Measurements from ENCODE around the gene DHX29. TPM values are rescaled to one million over a fixed set of nuclear protein-coding genes. Genes with fewer than 3 reads are reported as not detected.

Gene DHX29
- total RNA-seq, 1 experiment from 2014 or later = 30.3 TPM

GRCh38 chr5:55343107-55343506, 35.6 kb upstream of the DHX29 start:
- H3K36me3 Mint-ChIP-seq (ENCODE audit: insufficient read depth in 1 of 3, low read depth in 3 of 3) = peaks cover 34 to 60% (median 55%) of the 10 kb centered on the region in 3 experiments
- no peak overlapping the region for H4K8ac ChIP-seq (replicated peaks; ENCODE audit: insufficient read length, low read depth, low read length)

More at GRCh38 chr5:55343107-55343506, 35.6 kb upstream of the DHX29 start:
- Histone ChIP-seq H3K56ac (ENCODE audit: insufficient read length, low read depth, low read length) (no peak overlapping the region), H2BK20ac (ENCODE audit: low read depth, low read length, poor library complexity, severe bottlenecking) (no peak overlapping the region), H4K91ac (ENCODE audit: insufficient read length, low read depth, low read length) (no peak overlapping the region), H3K27me3 (ENCODE audit: insufficient read depth, low read length) (no peaks in the 10 kb centered on the region), H3K9ac (ENCODE audit: extremely low read depth, insufficient read length, low read length) (no peak overlapping the region), H2BK15ac (ENCODE audit: low read depth, low read length) (no peak overlapping the region), H3K23me2 (ENCODE audit: insufficient read length, low read depth, low read length, poor library complexity, severe bottlenecking) (no peaks in the 10 kb centered on the region), H2BK12ac (ENCODE audit: insufficient read length, low read depth, low read length) (no peak overlapping the region), H2BK120ac (ENCODE audit: low read depth, low read length, poor library complexity, severe bottlenecking) (no peak overlapping the region), H3K18ac (ENCODE audit: insufficient read length, low read depth, low read length) (no peak overlapping the region), H2BK5ac (ENCODE audit: insufficient read length, low read length) (no peak overlapping the region), H2AK5ac (ENCODE audit: insufficient read length, low read length) (no peak overlapping the region), H3T11ph (ENCODE audit: low read length) (no peak overlapping the region), H4K5ac (ENCODE audit: insufficient read length, low read depth, low read length) (no peak overlapping the region), H3K79me1 (ENCODE audit: insufficient read depth, low read depth, low read length, poor library complexity, severe bottlenecking) (no peaks in the 10 kb centered on the region), H3K79me2 (ENCODE audit: insufficient read depth, low read length) (no peaks in the 10 kb centered on the region), H3K14ac (ENCODE audit: insufficient read depth, low read length) (no peak overlapping the region), H3K23ac (ENCODE audit: insufficient read length, low read depth, low read length) (no peak overlapping the region), H3K4ac (ENCODE audit: low read depth, low read length) (no peak overlapping the region), H4K20me1 (ENCODE audit: control insufficient read depth, insufficient read depth, insufficient read length) (no peaks in the 10 kb centered on the region), H3K9me3 (ENCODE audit: control insufficient read depth, low read depth, low read length) (no peaks in the 10 kb centered on the region), H3K4me1 (ENCODE audit: insufficient read depth, low read length) (no peaks in the 10 kb centered on the region), H2AFZ (ENCODE audit: low read length) (no peak overlapping the region), H3K27ac (ENCODE audit: insufficient read length, low read depth, low read length) (no peak overlapping the region), H3K4me2 (ENCODE audit: insufficient read depth, insufficient read length, low read length) (no peak overlapping the region)
- DNase-seq = no peak
- Mint-ChIP-seq H3K9me3 (peaks cover 2 to 9% of the 10 kb centered on the region in 2 experiments; a peak in 3 of 5 replicates), H3K27me3 (ENCODE audit: low read depth) (no peaks in the 10 kb centered on the region), H3K4me1 (no peaks in the 10 kb centered on the region), H3K4me3 (no peak overlapping the region), H3K27ac (peak overlapping the region in 1 of 3 experiments; percentile 76; a peak in 2 of 7 replicates)
- no CpG with 5 or more reads among the region's 4 CpGs for WGBS (ENCODE audit: extremely low coverage, insufficient read length, low lambda C conversion rate)
- TF ChIP-seq CTCF (conservative IDR thresholded peaks at IDR 0.05) = no peak

Measured in H9 (cell line).